ENCODE data around the gene GP9. TPM values are rescaled to one million over a fixed set of nuclear protein-coding genes. Genes with fewer than 3 reads are reported as not detected.
"Not testable (repeated sequence)": the region's sequence is repeated elsewhere in the genome, so short reads cannot be mapped to it uniquely, and the experiment has no call there.

The GP9 gene
- total RNA-seq, 1 experiment from 2014 or later: not detected

GRCh38 chr3:129111076-129111780 is 50.6 kb downstream of the GP9 start:
- not testable (repeated sequence) for DNase-seq (ENCODE audit: low spot score)

Other genes starting within 250 kb of the GP9 start
- 16.6 and 31.9 TPM in 2 replicates for gene ACAD9, start 181.2 kb upstream of the GP9 start, total RNA-seq (2014; rRNA removed; shearing (Covaris generic))
- gene CFAP92, start 66.7 kb upstream of the GP9 start, total RNA-seq (2014; rRNA removed; shearing (Covaris generic)): 0.06 and 0.50 TPM in 2 replicates
- 0.27 and 1.2 TPM in 2 replicates for gene EFCC1, start 59.5 kb upstream of the GP9 start, total RNA-seq (2014; rRNA removed; shearing (Covaris generic))
- gene RAB43, start 61.0 kb downstream of the GP9 start, total RNA-seq (2014; rRNA removed; shearing (Covaris generic)): 13.0 and 15.9 TPM in 2 replicates
- 51.2 and 54.9 TPM in 2 replicates for gene ISY1, start 100.3 kb downstream of the GP9 start, total RNA-seq (2014; rRNA removed; shearing (Covaris generic))
- gene CNBP, start 123.1 kb downstream of the GP9 start, total RNA-seq (2014; rRNA removed; shearing (Covaris generic)): 336 and 394 TPM in 2 replicates
- gene COPG1, start 188.8 kb downstream of the GP9 start, total RNA-seq (2014; rRNA removed; shearing (Covaris generic)): 181 and 213 TPM in 2 replicates
- gene HMCES, start 218.1 kb downstream of the GP9 start, total RNA-seq (2014; rRNA removed; shearing (Covaris generic)): 39.3 and 58.0 TPM in 2 replicates